ENCODE measurements around the gene TGFBR2.

- no peak for TF ChIP-seq EZH2 (IDR thresholded peaks at IDR 0.05; ENCODE audit: borderline replicate concordance, low read depth, low read length, poor library complexity, severe bottlenecking)
- no peak for TF ChIP-seq CTCF (conservative IDR thresholded peaks at IDR 0.05; ENCODE audit: low read depth, low read length)
Measured at GRCh38 chr3:30698549-30698948, 92.1 kb downstream of the TGFBR2 start.
